AG10803 (cell line): ENCODE measurements around the gene KNDC1.

Experiments
- DNase-seq: peaks from one replicate; pipeline ENCODE4 v3.0.0; 2010; ENCODE audit warnings: low read depth
- H3K4me3 ChIP-seq: 2 replicates; pipeline ENCODE4 v1.5.1; 2011; ENCODE audit warnings: mild to moderate bottlenecking, low read length, control low read depth
- TF ChIP-seq, protein P1 (sequence below): conservative IDR thresholded peaks from 2 replicates; pipeline ENCODE4 v1.5.1; 2011; ENCODE audit warnings: mild to moderate bottlenecking, low read length, control low read depth, inconsistent platforms

Gene KNDC1

GRCh38 chr10:133185421-133185820 lies 25.4 kb downstream of the KNDC1 start:
- H3K4me3 ChIP-seq, result no peak overlapping the region
- DNase-seq, result no peak
- TF ChIP-seq, protein P1, sequence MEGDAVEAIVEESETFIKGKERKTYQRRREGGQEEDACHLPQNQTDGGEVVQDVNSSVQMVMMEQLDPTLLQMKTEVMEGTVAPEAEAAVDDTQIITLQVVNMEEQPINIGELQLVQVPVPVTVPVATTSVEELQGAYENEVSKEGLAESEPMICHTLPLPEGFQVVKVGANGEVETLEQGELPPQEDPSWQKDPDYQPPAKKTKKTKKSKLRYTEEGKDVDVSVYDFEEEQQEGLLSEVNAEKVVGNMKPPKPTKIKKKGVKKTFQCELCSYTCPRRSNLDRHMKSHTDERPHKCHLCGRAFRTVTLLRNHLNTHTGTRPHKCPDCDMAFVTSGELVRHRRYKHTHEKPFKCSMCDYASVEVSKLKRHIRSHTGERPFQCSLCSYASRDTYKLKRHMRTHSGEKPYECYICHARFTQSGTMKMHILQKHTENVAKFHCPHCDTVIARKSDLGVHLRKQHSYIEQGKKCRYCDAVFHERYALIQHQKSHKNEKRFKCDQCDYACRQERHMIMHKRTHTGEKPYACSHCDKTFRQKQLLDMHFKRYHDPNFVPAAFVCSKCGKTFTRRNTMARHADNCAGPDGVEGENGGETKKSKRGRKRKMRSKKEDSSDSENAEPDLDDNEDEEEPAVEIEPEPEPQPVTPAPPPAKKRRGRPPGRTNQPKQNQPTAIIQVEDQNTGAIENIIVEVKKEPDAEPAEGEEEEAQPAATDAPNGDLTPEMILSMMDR, result no peak

DNA sequence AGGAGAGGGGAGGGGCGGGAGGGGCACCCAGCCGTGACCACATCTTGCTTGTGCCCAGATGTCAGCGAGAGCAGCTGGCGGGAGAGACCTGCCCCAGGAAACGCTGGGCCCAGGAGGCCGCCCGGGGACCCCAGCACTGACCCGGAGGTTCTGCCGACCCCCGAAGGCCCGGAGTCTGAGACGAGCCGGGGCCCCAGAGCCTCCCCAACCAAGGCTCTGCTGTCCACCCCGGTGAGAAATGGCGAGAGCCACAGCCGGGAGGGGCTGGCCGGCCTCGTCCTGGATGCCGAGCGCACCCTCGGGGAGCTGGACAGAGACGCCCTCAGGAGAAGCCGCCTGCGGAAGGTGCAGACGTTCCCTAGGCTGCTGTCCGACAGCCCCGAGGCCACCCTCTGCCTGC lies 25.9 kb downstream of the KNDC1 start:
- no peak overlapping the region for H3K4me3 ChIP-seq
- TF ChIP-seq, protein P1, result no peak
- no peak for DNase-seq

DNA sequence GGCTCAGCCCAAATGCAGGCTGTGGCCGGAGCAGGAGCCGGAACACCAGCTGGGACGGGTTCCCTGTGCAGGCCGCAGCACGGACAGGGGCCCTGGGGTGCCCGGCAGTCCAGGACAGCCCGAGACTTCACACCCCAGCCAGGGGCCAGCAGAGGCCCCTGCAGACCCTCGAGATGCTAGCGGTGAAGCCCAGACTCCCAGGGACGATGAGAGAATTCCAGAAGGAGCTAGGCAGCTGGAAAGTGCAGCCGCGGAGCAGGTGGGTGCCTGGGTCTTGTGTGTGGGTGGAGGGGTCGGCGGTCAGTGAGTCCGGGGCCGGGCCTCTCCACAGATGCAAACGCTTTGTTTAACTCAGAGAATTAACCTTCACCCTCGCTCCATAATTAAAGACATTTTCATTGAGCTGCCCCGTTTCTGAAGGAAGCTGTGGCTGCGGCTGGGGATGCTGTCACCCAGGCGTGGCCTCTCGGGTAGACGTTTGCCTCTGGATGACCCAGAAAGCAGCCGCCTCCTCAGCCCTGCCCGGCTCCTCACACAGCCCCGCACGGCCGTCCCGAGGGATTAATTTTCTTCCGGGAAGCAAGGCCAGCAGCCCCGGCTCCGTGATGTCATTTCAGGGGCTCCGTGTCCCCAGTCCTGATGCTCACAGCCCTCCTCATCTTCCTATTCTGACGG lies 26.5 kb downstream of the KNDC1 start:
- no peak overlapping the region for H3K4me3 ChIP-seq
- TF ChIP-seq, protein P1, result no peak
- DNase-seq, result no peak

GRCh38 chr10:133187091-133187905 lies 27.3 kb downstream of the KNDC1 start:
- H3K4me3 ChIP-seq, result no peak overlapping the region
- no peak for DNase-seq
- TF ChIP-seq, protein P1, result no peak

DNA sequence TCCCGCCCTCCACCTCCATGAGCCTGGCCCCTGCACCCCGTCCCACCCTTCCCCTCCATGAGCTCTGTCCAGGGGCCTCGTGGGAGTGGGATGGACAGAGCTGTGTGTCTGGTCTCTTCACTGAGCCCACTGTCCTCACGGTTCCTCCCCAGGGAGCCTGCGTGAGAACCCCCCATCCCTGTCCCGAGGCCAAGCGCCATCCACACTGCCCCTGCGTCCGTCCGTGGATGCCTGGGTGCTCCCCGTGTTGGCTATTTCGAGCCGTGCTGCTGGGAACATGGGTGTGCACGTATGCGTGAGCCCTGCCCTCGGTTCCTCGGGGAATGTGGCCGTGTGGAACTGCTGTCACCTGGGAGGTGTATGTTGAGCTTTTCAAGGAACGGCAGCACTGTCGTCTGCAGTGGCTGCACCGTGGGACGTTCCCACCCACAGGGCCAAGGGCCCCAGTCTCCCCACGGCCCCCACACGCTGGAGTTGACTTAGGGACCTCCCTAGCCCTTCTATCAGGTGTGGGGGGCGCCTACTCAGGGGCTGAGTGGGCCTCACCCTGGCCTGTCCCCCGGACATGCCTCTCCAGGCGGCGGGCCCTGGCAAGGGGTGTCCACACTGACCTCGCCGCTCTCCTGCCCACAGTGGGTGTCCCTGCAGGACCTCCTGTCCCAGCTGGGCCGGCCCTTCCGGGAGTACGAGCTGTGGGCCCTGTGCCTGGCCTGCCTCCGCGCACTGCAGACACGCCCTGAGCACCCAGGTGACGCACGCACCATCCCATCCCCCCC lies 28.1 kb downstream of the KNDC1 start:
- TF ChIP-seq, protein P1, result no peak
- DNase-seq, result no peak
- no peak overlapping the region for H3K4me3 ChIP-seq

DNA sequence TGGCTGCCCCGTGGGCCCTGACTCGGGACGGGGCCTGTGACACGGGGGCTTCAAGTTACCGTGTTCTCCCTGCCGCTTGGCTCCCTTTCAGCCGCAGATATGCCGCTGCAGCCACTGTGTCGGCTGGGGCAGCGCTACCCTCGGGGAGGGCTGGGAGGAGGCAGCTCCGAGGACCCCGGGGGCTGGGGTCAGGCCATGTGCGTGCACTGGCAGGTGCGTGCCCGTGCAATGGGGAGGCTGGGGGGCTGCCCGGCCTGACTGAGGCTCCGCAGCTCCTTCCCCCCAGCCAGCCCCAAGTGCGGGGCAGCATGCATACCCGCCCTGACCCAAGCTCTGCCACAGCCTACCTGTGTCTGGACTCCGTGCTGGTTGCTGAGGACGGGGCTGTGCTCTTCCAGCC lies 29.2 kb downstream of the KNDC1 start:
- no peak for DNase-seq
- TF ChIP-seq, protein P1, result no peak
- no peak overlapping the region for H3K4me3 ChIP-seq
